Measurements from ENCODE around the gene CLGN.

CLGN gene

GRCh38 chr4:140374130-140374477, 53.3 kb downstream of the CLGN start:
- DNase-seq = no peak

GRCh38 chr4:140373328-140374129, 53.9 kb downstream of the CLGN start, which contains the start of gene SCOC:
TSS of gene SCOC (plus strand) at chr4:140373646. CDS start at chr4:140379171, 5,525 bp downstream.
- peak; percentile 98 for DNase-seq

GRCh38 chr4:140372751-140373327, 54.6 kb downstream of the CLGN start:
- peak; percentile 45 for DNase-seq

GRCh38 chr4:140368686-140369085, 58.8 kb downstream of the CLGN start:
- no peak for DNase-seq

GRCh38 chr4:140367738-140368137, 59.7 kb downstream of the CLGN start:
- no peak for DNase-seq

- DNase-seq = no peak
Measured at GRCh38 chr4:140363558-140363957, 63.9 kb downstream of the CLGN start.

- DNase-seq = no peak
Measured at GRCh38 chr4:140363051-140363450, 64.4 kb downstream of the CLGN start.

GRCh38 chr4:140361099-140361498, 66.3 kb downstream of the CLGN start:
- DNase-seq = no peak

GRCh38 chr4:140359562-140360427, 67.7 kb downstream of the CLGN start:
- DNase-seq = peak; percentile 57

GRCh38 chr4:140358281-140358680, 69.2 kb downstream of the CLGN start:
- no peak for DNase-seq

GRCh38 chr4:140357868-140358267, 69.6 kb downstream of the CLGN start:
- no peak for DNase-seq

- DNase-seq = no peak
Measured at GRCh38 chr4:140355288-140355687, 72.2 kb downstream of the CLGN start.

GRCh38 chr4:140353786-140354185, 73.7 kb downstream of the CLGN start:
- no peak for DNase-seq

GRCh38 chr4:140351093-140352075, 76.1 kb downstream of the CLGN start:
- no peak for DNase-seq

GRCh38 chr4:140349816-140350215, 77.6 kb downstream of the CLGN start:
- DNase-seq = no peak

- DNase-seq = no peak
Measured at GRCh38 chr4:140346136-140346535, 81.3 kb downstream of the CLGN start.

GRCh38 chr4:140344621-140345020, 82.8 kb downstream of the CLGN start:
- no peak for DNase-seq

GRCh38 chr4:140344101-140344500, 83.3 kb downstream of the CLGN start:
- DNase-seq = no peak

GRCh38 chr4:140343303-140343702, 84.1 kb downstream of the CLGN start:
- DNase-seq = no peak

GRCh38 chr4:140342620-140343019, 84.8 kb downstream of the CLGN start:
- no peak for DNase-seq
